HS-27A (cell line): ENCODE measurements around the gene ZFYVE9.
"Not testable (repeated sequence)": the region's sequence is repeated elsewhere in the genome, so short reads cannot be mapped to it uniquely, and the experiment has no call there.

Experiments used
- DNase-seq: peaks from one replicate; pipeline ENCODE4 v3.0.0-alpha.2; 2012; ENCODE audit warnings: low read depth, missing footprints

ZFYVE9 gene

GRCh38 chr1:52368383-52369172, 226.7 kb downstream of the ZFYVE9 start:
- DNase-seq: no peak

- DNase-seq: not testable (repeated sequence)
These were observed 228.0 kb downstream of the ZFYVE9 start for GRCh38 chr1:52369851-52370250.

GRCh38 chr1:52385376-52385775, 243.5 kb downstream of the ZFYVE9 start:
- DNase-seq: no peak

GRCh38 chr1:52386458-52386857, 244.6 kb downstream of the ZFYVE9 start:
- no peak for DNase-seq

- DNase-seq: no peak
These were observed 251.3 kb downstream of the ZFYVE9 start for GRCh38 chr1:52393174-52393573.
